HG03039 (cell line): ENCODE data around the gene CAPZA3.
"Not testable (repeated sequence)": the region's sequence is repeated elsewhere in the genome, so short reads cannot be mapped to it uniquely, and the experiment has no call there.

Experiments
- ATAC-seq: cut with Tn5 transposase; IDR thresholded peaks from one replicate; pipeline ENCODE4 v1.9.1; 2021; ENCODE audit warnings: mild to moderate bottlenecking, moderate library complexity; ENCODE audit not compliant: unreplicated experiment

The CAPZA3 gene

DNA sequence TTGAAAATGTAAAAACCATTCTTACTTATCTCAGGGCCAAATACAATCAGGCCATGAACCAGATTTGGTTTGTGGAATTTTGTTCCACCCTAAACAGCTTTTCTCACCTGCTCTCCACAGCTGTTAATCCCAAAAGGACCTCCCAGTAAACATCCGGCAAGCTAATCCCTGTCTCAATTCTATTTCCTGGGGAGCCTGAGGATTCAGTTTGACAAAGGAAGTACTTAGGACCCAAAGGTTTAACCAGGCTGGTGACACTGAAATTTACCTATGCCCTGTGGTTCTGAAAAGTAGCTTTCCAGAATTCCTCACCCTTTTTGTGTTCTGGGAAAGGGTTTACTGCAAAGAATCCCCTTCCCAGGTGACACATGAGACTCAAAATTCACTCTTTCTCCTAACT lies 15.0 kb downstream of the CAPZA3 start:
- ATAC-seq: no peak

DNA sequence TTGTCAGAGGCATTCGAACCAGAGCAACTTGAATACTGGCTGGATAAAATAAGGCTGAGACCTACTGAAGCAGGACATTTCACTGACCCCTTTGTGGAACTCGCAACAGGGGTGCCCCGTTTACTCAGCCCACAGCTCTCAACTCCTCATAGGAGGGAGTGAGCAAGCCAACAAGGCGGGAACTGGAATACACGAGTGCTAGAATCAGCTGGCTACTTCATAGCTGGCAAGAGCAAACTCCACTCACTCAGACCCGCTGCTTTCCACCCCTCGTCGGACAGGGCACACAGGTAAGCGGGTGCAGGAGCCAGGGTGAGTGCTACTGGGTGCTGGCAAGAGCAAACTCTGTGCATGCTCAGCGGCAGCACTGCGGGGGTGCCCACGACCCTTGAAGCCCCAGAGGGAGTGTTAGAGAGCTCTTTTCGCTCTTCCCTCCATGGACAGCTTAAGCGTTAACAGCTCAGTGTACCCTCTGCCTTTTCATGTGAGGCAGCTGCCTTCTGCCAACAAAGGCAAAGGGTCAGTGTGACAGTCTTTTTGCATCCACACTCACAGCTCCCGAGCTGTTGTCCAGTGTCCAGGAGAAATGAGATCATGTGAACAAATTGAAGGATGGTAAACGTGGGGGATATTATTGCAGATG lies 15.7 kb downstream of the CAPZA3 start:
- no peak for ATAC-seq

GRCh38 chr12:18754124-18754707 lies 16.3 kb downstream of the CAPZA3 start:
- no peak for ATAC-seq

DNA sequence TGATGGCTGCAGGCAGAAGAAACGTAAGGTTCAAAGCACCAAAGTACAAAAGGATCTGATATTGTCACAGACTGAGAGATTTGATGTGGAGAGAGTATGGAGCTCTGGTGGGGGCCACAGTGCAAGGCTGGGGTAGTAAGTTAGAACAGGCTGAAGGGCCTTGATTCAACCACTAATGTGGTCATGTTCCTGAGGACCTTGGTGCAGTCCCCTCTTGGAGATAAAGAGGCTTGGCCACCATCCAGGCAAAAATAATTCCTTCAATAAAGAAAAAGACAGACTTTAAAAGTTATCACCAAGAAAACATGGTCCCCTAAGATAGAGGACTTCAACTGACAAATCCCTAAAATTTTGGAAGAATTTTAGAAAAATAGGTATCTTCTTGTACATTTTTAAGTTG lies 17.4 kb downstream of the CAPZA3 start:
- ATAC-seq: no peak

GRCh38 chr12:18766479-18766878 lies 28.6 kb downstream of the CAPZA3 start:
- ATAC-seq: not testable (repeated sequence)

DNA sequence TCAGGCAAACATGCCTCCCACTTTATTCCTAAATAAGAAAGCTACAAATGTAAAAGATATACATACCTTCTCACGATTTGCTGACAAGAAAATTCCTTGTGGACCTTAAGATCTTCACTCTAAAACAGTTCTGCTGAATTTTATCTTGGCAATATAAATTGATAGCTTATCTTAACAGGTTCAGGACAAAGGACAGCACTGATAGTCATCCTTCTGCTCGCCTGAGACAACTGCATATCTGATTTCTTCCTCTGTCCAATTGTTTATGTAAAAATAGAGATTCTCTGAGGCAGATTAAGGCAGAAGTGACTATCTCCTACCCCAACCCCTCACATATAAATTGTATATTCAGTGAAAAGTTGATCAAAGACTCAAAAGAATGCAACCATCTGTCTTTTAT lies 44.9 kb downstream of the CAPZA3 start:
- no peak for ATAC-seq

GRCh38 chr12:18785465-18785864 lies 47.5 kb downstream of the CAPZA3 start:
- not testable (repeated sequence) for ATAC-seq
